ENCODE data around the gene MSL3B.

MSL3B gene

GRCh38 chr2:233844064-233844807 is 23.9 kb downstream of the MSL3B start:
- intact Hi-C loops (cut with DNase I): no loop called here
- TF ChIP-seq EP300 (IDR thresholded peaks at IDR 0.05): no peak
- TF ChIP-seq POLR2AphosphoS5 (IDR thresholded peaks at IDR 0.05): no peak
- no peak for TF ChIP-seq POLR2A (IDR thresholded peaks at IDR 0.05; ENCODE audit: low read depth)
- TF ChIP-seq CTCF (IDR thresholded peaks at IDR 0.05): no peak
- Histone ChIP-seq H3K4me3 (no peak overlapping the region), H3K27me3 (peaks cover 0 to 13% (median 0%) of the 10 kb centered on the region in 4 donors), H3K4me1 (no peaks in the 10 kb centered on the region), H3K9me3 (no peaks in the 10 kb centered on the region), H3K27ac (replicated peaks in 1 of 4) (no peak overlapping the region), H3K36me3 (no peaks in the 10 kb centered on the region)
- DNase-seq (ENCODE audit: extremely low spot score): peak; percentile 82
- WGBS: 91% methylated on average over 19 of the region's 19 CpGs

DNA sequence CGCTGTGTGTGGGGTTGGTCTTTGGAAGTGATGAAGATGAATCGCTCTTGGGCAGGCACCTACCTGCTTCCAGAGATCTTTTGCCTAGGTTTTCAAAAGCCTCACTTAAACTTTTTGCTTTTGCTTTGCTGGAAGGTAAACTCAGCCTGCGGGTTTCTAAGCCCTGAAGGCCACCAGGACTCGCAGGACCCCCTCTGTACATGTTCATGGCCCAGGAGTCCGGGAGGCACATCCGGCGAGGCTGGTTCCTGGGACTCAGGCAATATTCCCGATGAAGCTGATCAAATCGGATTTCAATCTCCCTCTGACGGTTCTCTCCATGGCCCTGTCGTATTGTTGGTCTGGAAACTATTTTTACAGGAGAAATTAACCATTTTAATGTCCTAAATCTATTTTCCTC is 27.0 kb downstream of the MSL3B start:
- 92% methylated on average over 11 of the region's 11 CpGs for WGBS
- TF ChIP-seq CTCF (IDR thresholded peaks at IDR 0.05) (no peak), POLR2A (IDR thresholded peaks at IDR 0.05; ENCODE audit: low read depth) (no peak), POLR2AphosphoS5 (IDR thresholded peaks at IDR 0.05) (no peak), EP300 (IDR thresholded peaks at IDR 0.05) (no peak)
- Histone ChIP-seq H3K36me3 (no peaks in the 10 kb centered on the region), H3K4me3 (no peak overlapping the region), H3K9me3 (no peaks in the 10 kb centered on the region), H3K27me3 (no peaks in the 10 kb centered on the region), H3K4me1 (no peaks in the 10 kb centered on the region), H3K27ac (replicated peaks in 1 of 4) (no peak overlapping the region)
- DNase-seq (ENCODE audit: extremely low spot score): no peak
- intact Hi-C loops (cut with DNase I): no loop called here

DNA sequence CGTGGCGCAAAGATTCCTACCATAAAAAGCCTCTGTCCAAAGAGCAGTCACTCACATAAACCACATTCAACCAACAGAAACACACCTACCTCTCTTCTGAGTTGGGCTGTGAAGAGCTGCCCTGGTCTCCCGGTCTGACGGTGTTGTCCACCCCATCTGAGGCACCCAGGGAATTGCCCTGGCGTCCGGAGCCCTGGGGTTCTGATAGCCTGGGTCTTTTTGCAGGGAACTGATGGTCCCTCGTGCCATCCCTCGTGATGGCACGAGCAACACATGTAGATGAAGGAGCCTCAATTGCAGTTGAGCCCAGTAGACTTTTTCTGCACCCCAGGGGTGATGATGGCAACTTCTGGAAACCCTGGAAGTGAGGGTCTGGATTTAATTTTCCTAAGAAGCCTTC is 27.7 kb downstream of the MSL3B start:
- no peaks in the 10 kb centered on the region for H3K27me3 ChIP-seq
- no peaks in the 10 kb centered on the region for H3K9me3 ChIP-seq
- intact Hi-C loops (cut with DNase I): no loop called here
- H3K36me3 ChIP-seq: no peaks in the 10 kb centered on the region
- DNase-seq (ENCODE audit: extremely low spot score): no peak
- no peaks in the 10 kb centered on the region for H3K4me1 ChIP-seq
- H3K27ac ChIP-seq (replicated peaks in 1 of 4): no peak overlapping the region
- 97% methylated on average over 9 of the region's 9 CpGs for WGBS
- TF ChIP-seq EP300 (IDR thresholded peaks at IDR 0.05): no peak
- TF ChIP-seq POLR2A (IDR thresholded peaks at IDR 0.05; ENCODE audit: low read depth): no peak
- TF ChIP-seq CTCF (IDR thresholded peaks at IDR 0.05): no peak
- TF ChIP-seq POLR2AphosphoS5 (IDR thresholded peaks at IDR 0.05): no peak
- H3K4me3 ChIP-seq: no peak overlapping the region

DNA sequence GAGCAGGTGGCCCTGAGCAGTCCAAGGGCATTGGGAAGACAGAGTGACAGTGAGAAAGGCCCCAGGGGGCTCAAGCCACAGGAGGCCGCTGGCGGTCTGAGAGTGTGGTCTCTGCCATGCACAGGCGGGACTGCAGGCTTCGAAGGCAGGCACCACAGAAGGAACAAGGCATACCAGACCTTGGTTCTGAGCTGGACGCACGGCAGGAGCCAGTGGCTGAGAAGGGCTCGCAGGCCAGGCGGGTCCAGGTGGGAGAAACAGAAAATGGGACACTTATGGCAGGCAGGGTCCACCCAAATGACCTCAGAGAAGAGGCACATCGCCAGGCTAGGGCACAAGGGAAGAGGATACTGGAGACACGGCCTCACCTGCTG is 28.8 kb downstream of the MSL3B start:
- Histone ChIP-seq H3K27ac (replicated peaks in 1 of 4) (no peak overlapping the region), H3K4me3 (no peak overlapping the region), H3K36me3 (no peaks in the 10 kb centered on the region), H3K4me1 (no peaks in the 10 kb centered on the region), H3K27me3 (no peaks in the 10 kb centered on the region), H3K9me3 (no peaks in the 10 kb centered on the region)
- no peak for TF ChIP-seq CTCF (IDR thresholded peaks at IDR 0.05)
- 98% methylated on average over 10 of the region's 10 CpGs for WGBS
- intact Hi-C loops (cut with DNase I): no loop called here
- DNase-seq (ENCODE audit: extremely low spot score): no peak

Measured in esophagus muscularis mucosa (tissue), 4 donors.